HCT116 (cell line): Measurements from ENCODE around the gene ATG14. TPM values are rescaled to one million over a fixed set of nuclear protein-coding genes. Genes with fewer than 3 reads are reported as not detected.

Experiments used
- ATAC-seq: fragments of 200-7000 bp; cut with Tn5 transposase; 2 replicates; pipeline ENCODE4 v1.9.1; 2020; ENCODE audit warnings: mild to moderate bottlenecking, moderate library complexity
- BruUV-seq: library from RNA; stranded (reverse); fragments of 400-500 nt; replicated peaks from 2 replicates; lab custom pipeline; 2021; lab: Mats Ljungman, UMichigan
- CTCF ChIA-PET: fragments of 300-600 bp; sonication (Branson Sonifier 250); formaldehyde crosslinking; loops from one replicate; lab custom pipeline; 2021; ENCODE audit warnings: antibody characterized with exemption; lab: Charles Lee
- POLR2A ChIA-PET: fragments of 300-600, 350-600 bp; sonication (Branson Sonifier 250); formaldehyde crosslinking; loops from one replicate; lab custom pipeline; 2021; ENCODE audit warnings: antibody characterized with exemption; lab: Charles Lee
- RAD21 ChIA-PET, 2 experiments: fragments of 300-600 bp; sonication (Branson Sonifier 250); formaldehyde crosslinking; loops; one replicate each; lab custom pipeline; 2023; ENCODE audit warnings: low total read pairs in 2 of 2; ENCODE audit not compliant: uncharacterized antibody in 2 of 2, unreplicated experiment in 2 of 2, low non-redundant PET in 1 of 2; lab: Charles Lee
- DNase-seq: peaks from one replicate; pipeline ENCODE4 v3.0.0-alpha.2; 2010; ENCODE audit warnings: low read depth, low spot score
- H2AFZ ChIP-seq: fragments of 200-600 bp; shearing (Covaris generic), sonication (generic); 2 replicates; pipeline ENCODE4 v1.6.1; 2017; ENCODE audit warnings: low read depth, mixed run types, mixed read lengths, antibody characterized with exemption, low read length; ENCODE audit not compliant: poor library complexity, severe bottlenecking
- H3K27ac ChIP-seq: 2 replicates; pipeline ENCODE4 v1.5.1; 2012; ENCODE audit warnings: low read depth, low read length
- H3K27me3 ChIP-seq: fragments of 200-600 bp; sonication (generic); 2 replicates; pipeline ENCODE4 v1.6.1; 2016; ENCODE audit warnings: mixed run types, low read length, mixed read lengths; ENCODE audit not compliant: insufficient read depth
- H3K36me3 ChIP-seq, 2 experiments: fragments of 200-500 bp in 1 of 2; fragments of 200-600 bp in 1 of 2; sonication (Bioruptor generic) in 1 of 2; sonication (generic) in 1 of 2; 2 replicates each; pipeline versions ENCODE4 v1.5.1 to v1.6.1; 2014 to 2016; ENCODE audit warnings: low read length in 2 of 2, inconsistent platforms in 1 of 2, mixed read lengths in 1 of 2, mixed run types in 1 of 2; ENCODE audit not compliant: insufficient read depth in 2 of 2, control insufficient read depth in 1 of 2
- H3K4me1 ChIP-seq, 2 experiments: fragments of 200-600 bp in 1 of 2; sonication (generic) in 1 of 2; 2 replicates each; pipeline versions ENCODE4 v1.5.1 to v1.6.1; 2012 to 2017; ENCODE audit warnings: low read length in 2 of 2, inconsistent platforms in 1 of 2, mild to moderate bottlenecking in 1 of 2, mixed read lengths in 1 of 2, mixed run types in 1 of 2, moderate library complexity in 1 of 2; ENCODE audit not compliant: insufficient read depth in 2 of 2, control insufficient read depth in 1 of 2
- H3K4me2 ChIP-seq: fragments of 200-600 bp; sonication (generic); 2 replicates; pipeline ENCODE4 v1.6.1; 2017; ENCODE audit warnings: mixed run types, low read length, mixed read lengths
- H3K4me3 ChIP-seq, 2 experiments: fragments of 200-600 bp in 1 of 2; sonication (generic) in 1 of 2; replicated peaks in 1 of 2; 2 replicates each; pipeline ENCODE4 v1.5.1; 2011 to 2016; ENCODE audit warnings: low read length in 2 of 2, control low read depth in 1 of 2, low read depth in 1 of 2, mild to moderate bottlenecking in 1 of 2, mixed read lengths in 1 of 2, mixed run types in 1 of 2
- H3K79me2 ChIP-seq: fragments of 200-600 bp; sonication (generic); 2 replicates; pipeline ENCODE4 v1.6.1; 2017; ENCODE audit warnings: mild to moderate bottlenecking, mixed run types, low read length, moderate library complexity, mixed read lengths; ENCODE audit not compliant: insufficient read depth
- H3K9ac ChIP-seq: fragments of 200-600 bp; sonication (generic); 2 replicates; pipeline ENCODE4 v1.6.1; 2016; ENCODE audit warnings: low read length, mixed read lengths
- H3K9me2 ChIP-seq: fragments of 200-600 bp; sonication (generic), shearing (Covaris generic); 2 replicates; pipeline ENCODE4 v1.6.1; 2017; ENCODE audit warnings: mixed run types, mild to moderate bottlenecking, moderate library complexity; ENCODE audit not compliant: insufficient read depth
- H3K9me3 ChIP-seq, 2 experiments: fragments of 200-500 bp in 1 of 2; fragments of 200-600 bp in 1 of 2; sonication (Bioruptor generic) in 1 of 2; sonication (generic) in 1 of 2; 2 replicates each; pipeline ENCODE4 v1.6.1; 2014 to 2017; ENCODE audit warnings: low read length in 2 of 2, mixed read lengths in 2 of 2, inconsistent platforms in 1 of 2, low read depth in 1 of 2, mild to moderate bottlenecking in 1 of 2, mixed run types in 1 of 2, moderate library complexity in 1 of 2; ENCODE audit not compliant: control insufficient read depth in 1 of 2, insufficient read depth in 1 of 2
- H4K20me1 ChIP-seq: fragments of 200-600 bp; sonication (generic), shearing (Covaris generic); 2 replicates; pipeline ENCODE4 v1.6.1; 2017; ENCODE audit warnings: mixed run types, mild to moderate bottlenecking, moderate library complexity; ENCODE audit not compliant: insufficient read depth
- ATF3 ChIP-seq: IDR thresholded peaks from 2 replicates; pipeline ENCODE4 v1.6.1; 2012
- EGR1 ChIP-seq: IDR thresholded peaks from 2 replicates; pipeline ENCODE4 v1.6.1; 2012; ENCODE audit warnings: low read depth
- EZH2 ChIP-seq: fragments of 200-600 bp; sonication (generic); IDR thresholded peaks from 2 replicates; pipeline ENCODE4 v1.6.1; 2017; ENCODE audit warnings: antibody characterized with exemption, mixed run types
- FOSL1 ChIP-seq: IDR thresholded peaks from 2 replicates; pipeline ENCODE4 v1.6.1; 2012; ENCODE audit warnings: low read depth
- JUND ChIP-seq: IDR thresholded peaks from 2 replicates; pipeline ENCODE4 v1.6.1; 2012
- MAX ChIP-seq: IDR thresholded peaks from 2 replicates; pipeline ENCODE4 v1.6.1; 2012
- POLR2A ChIP-seq: IDR thresholded peaks from 2 replicates; pipeline ENCODE4 v1.7.0; 2011; ENCODE audit warnings: borderline replicate concordance; ENCODE audit not compliant: insufficient read depth, insufficient read length; ENCODE audit errors: extremely low read depth
- RAD21 ChIP-seq: IDR thresholded peaks from 2 replicates; pipeline ENCODE4 v1.6.1; 2012; ENCODE audit warnings: low read depth, mild to moderate bottlenecking
- SP1 ChIP-seq: IDR thresholded peaks from 2 replicates; pipeline ENCODE4 v1.6.1; 2012; ENCODE audit warnings: low read depth
- YY1 ChIP-seq: IDR thresholded peaks from 2 replicates; pipeline ENCODE4 v1.6.1; 2011; ENCODE audit warnings: low read length, low read depth, moderate library complexity, mild to moderate bottlenecking; ENCODE audit not compliant: insufficient replicate concordance; ENCODE audit errors: extremely low read depth
- ZFX ChIP-seq: fragments of 450-650 bp; IDR thresholded peaks from 2 replicates; pipeline ENCODE4 v1.6.1; 2017
- intact Hi-C: fragments of 100-400 bp; cut with micrococcal nuclease; formaldehyde crosslinking; loops from 2 replicates; pipeline ENCODE4 v1.10.0; 2022
- total RNA-seq: library from RNA; stranded (reverse); gene quantifications from one replicate; pipeline ENCODE4 v1.2.1, GENCODE V29; 2021; ENCODE audit not compliant: unreplicated experiment

ATG14 gene
- total RNA-seq, 1 experiment from 2014 or later, result 9.9 TPM

- no peak overlapping the region for H3K4me3 ChIP-seq
- RAD21 ChIA-PET, result no interaction called here
- H4K20me1 ChIP-seq, result no peaks in the 10 kb centered on the region
- H3K27me3 ChIP-seq, result no peaks in the 10 kb centered on the region
- POLR2A ChIA-PET, result no interaction called here
- no peak overlapping the region for H3K4me2 ChIP-seq
- no peaks in the 10 kb centered on the region for H3K79me2 ChIP-seq
- no peak for DNase-seq
- H3K9ac ChIP-seq, result no peak overlapping the region
- no peak for ATAC-seq
- H2AFZ ChIP-seq, result no peak overlapping the region
- BruUV-seq, result no TSS peak
- H3K36me3 ChIP-seq, result peaks cover 3 to 7% of the 10 kb centered on the region in 2 experiments; a peak in 1 of 4 replicates
- H3K27ac ChIP-seq, result no peak overlapping the region
- H3K9me2 ChIP-seq, result no peaks in the 10 kb centered on the region
- CTCF ChIA-PET, result no interaction called here
- TF ChIP-seq RAD21, result no peak
- TF ChIP-seq SP1, result no peak
- TF ChIP-seq POLR2A, result no peak
- TF ChIP-seq EZH2, result no peak
- no peak for TF ChIP-seq YY1
- no peak for TF ChIP-seq ZFX
- no peak for TF ChIP-seq EGR1
- TF ChIP-seq FOSL1, result no peak
- peaks cover 0 to 8% of the 10 kb centered on the region in 2 experiments; a peak in 2 of 4 replicates for H3K4me1 ChIP-seq
- H3K9me3 ChIP-seq, result no peaks in the 10 kb centered on the region
- intact Hi-C loops, result no loop called here
Measured at GRCh38 chr14:55370883-55371455, 40.7 kb downstream of the ATG14 start.

GRCh38 chr14:55366271-55366670 is 45.4 kb downstream of the ATG14 start:
- TF ChIP-seq SP1 (no peak), FOSL1 (no peak), MAX (no peak), ATF3 (no peak), JUND (no peak)
- DNase-seq (no peak), ATAC-seq (no peak)
- H3K27ac ChIP-seq, result no peak overlapping the region
- no peaks in the 10 kb centered on the region for H3K9me3 ChIP-seq
- no peak overlapping the region for H3K4me2 ChIP-seq
- H3K36me3 ChIP-seq, result peaks cover 5 to 7% of the 10 kb centered on the region in 2 experiments; a peak in 2 of 4 replicates
- H4K20me1 ChIP-seq, result no peaks in the 10 kb centered on the region
- no peaks in the 10 kb centered on the region for H3K9me2 ChIP-seq
- ChIA-PET POLR2A (no interaction called here), RAD21 (no interaction called here), CTCF (no interaction called here)
- no peaks in the 10 kb centered on the region for H3K79me2 ChIP-seq
- no TSS peak for BruUV-seq
- no peaks in the 10 kb centered on the region for H3K4me1 ChIP-seq
- H3K9ac ChIP-seq, result no peak overlapping the region
- H3K4me3 ChIP-seq, result no peak overlapping the region
- H2AFZ ChIP-seq, result no peak overlapping the region
- H3K27me3 ChIP-seq, result no peaks in the 10 kb centered on the region
- intact Hi-C loops, result no loop called here
